GM12873 (cell line): Measurements from ENCODE around the gene RGS9.

Experiments
- CTCF ChIP-seq: IDR thresholded peaks from 2 replicates; pipeline ENCODE4 v1.5.1; 2012; ENCODE audit warnings: low read depth, mild to moderate bottlenecking, moderate library complexity, low read length, control low read depth; ENCODE audit not compliant: insufficient read depth; ENCODE audit errors: missing control alignments

Gene RGS9

GRCh38 chr17:65104541-65104940 is 32.6 kb upstream of the RGS9 start:
- no peak for TF ChIP-seq CTCF

GRCh38 chr17:65104973-65105372 is 32.2 kb upstream of the RGS9 start:
- no peak for TF ChIP-seq CTCF

GRCh38 chr17:65108152-65108551 is 29.0 kb upstream of the RGS9 start:
- TF ChIP-seq CTCF = no peak

- no peak for TF ChIP-seq CTCF
Measured at GRCh38 chr17:65109543-65109942, 27.6 kb upstream of the RGS9 start.

GRCh38 chr17:65109990-65110680 is 27.0 kb upstream of the RGS9 start:
- TF ChIP-seq CTCF = no peak

GRCh38 chr17:65115839-65116238 is 21.3 kb upstream of the RGS9 start:
- no peak for TF ChIP-seq CTCF

- no peak for TF ChIP-seq CTCF
Measured at GRCh38 chr17:65117384-65118035, 19.7 kb upstream of the RGS9 start.
